PC-9 (cell line): ENCODE results near the gene CTNNA3.

Experiments
- EZH2 ChIP-seq: fragments of 200-600 bp; sonication (generic); IDR thresholded peaks from 2 replicates; pipeline ENCODE4 v1.8.0; 2017; ENCODE audit warnings: antibody characterized with exemption, low read depth
- TF ChIP-seq, protein P1 (sequence below): fragments of 200-600 bp; sonication (generic); conservative IDR thresholded peaks from 2 replicates; pipeline ENCODE4 v1.6.1; 2017; ENCODE audit warnings: mixed run types, antibody characterized with exemption, mild to moderate bottlenecking, moderate library complexity

DNA sequence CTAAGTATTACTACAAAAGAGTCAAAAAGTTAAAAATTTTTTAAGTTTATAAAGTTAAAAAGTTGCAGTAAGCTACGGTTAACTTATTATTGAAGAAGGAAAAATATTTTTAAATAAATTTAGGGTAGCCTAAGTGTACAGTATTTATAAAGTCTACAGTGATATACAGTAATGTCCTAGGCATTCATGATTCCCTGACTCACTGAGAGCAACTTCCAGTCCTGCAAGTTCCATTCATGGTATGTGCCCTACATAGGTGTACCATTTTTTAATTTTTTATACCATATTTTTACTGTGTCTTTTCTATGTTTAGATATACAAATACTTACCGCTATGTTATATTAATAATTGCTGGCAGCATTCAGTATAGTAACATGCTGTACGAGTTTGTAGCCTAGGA, 92.3 kb downstream of the CTNNA3 start:
- TF ChIP-seq, protein P1, sequence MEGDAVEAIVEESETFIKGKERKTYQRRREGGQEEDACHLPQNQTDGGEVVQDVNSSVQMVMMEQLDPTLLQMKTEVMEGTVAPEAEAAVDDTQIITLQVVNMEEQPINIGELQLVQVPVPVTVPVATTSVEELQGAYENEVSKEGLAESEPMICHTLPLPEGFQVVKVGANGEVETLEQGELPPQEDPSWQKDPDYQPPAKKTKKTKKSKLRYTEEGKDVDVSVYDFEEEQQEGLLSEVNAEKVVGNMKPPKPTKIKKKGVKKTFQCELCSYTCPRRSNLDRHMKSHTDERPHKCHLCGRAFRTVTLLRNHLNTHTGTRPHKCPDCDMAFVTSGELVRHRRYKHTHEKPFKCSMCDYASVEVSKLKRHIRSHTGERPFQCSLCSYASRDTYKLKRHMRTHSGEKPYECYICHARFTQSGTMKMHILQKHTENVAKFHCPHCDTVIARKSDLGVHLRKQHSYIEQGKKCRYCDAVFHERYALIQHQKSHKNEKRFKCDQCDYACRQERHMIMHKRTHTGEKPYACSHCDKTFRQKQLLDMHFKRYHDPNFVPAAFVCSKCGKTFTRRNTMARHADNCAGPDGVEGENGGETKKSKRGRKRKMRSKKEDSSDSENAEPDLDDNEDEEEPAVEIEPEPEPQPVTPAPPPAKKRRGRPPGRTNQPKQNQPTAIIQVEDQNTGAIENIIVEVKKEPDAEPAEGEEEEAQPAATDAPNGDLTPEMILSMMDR, result no peak
- TF ChIP-seq EZH2, result no peak
